ENCODE results near the gene NUP93.

- TF ChIP-seq POLR2AphosphoS5 (IDR thresholded peaks at IDR 0.05; ENCODE audit: borderline replicate concordance, low read depth, low read length) (no peak), EZH2 (IDR thresholded peaks at IDR 0.05) (no peak), FOXP2 (optimal IDR thresholded peaks at IDR 0.05; ENCODE audit: control extremely low read depth, extremely low read length, insufficient read depth) (no peak)
Observed at GRCh38 chr16:56708525-56709442, 21.1 kb upstream of the NUP93 start.
